ENCODE results near the gene SLC45A1.

Gene SLC45A1

GRCh38 chr1:8355439-8356255 lies 37.7 kb downstream of the SLC45A1 start:
- Histone ChIP-seq H3K4me2 (ENCODE audit: low read depth, low read length, poor library complexity, severe bottlenecking) (no peak overlapping the region), H3K27me3 (ENCODE audit: insufficient read depth, low read length, poor library complexity, severe bottlenecking) (no peaks in the 10 kb centered on the region), H3K36me3 (ENCODE audit: insufficient read depth, low read length) (peaks cover 71% of the 10 kb centered on the region; the same call in 1 of the 2 replicates), H3F3A (ENCODE audit: low read depth) (no peaks in the 10 kb centered on the region), H3K4me1 (ENCODE audit: insufficient read depth, low read length, poor library complexity, severe bottlenecking) (no peaks in the 10 kb centered on the region), H2AFZ (ENCODE audit: low read length) (no peak overlapping the region), H3K79me2 (ENCODE audit: insufficient read depth, low read length) (no peaks in the 10 kb centered on the region), H4K20me1 (ENCODE audit: insufficient read depth, low read length, poor library complexity, severe bottlenecking) (no peaks in the 10 kb centered on the region), H3K9me2 (replicated peaks; ENCODE audit: low read depth, low read length) (no peaks in the 10 kb centered on the region), H3K9me3 (ENCODE audit: insufficient read depth, low read depth, low read length) (no peaks in the 10 kb centered on the region), H3K4me3 (ENCODE audit: low read length, poor library complexity, severe bottlenecking) (no peak overlapping the region), H3K9ac (ENCODE audit: low read depth, low read length, poor library complexity, severe bottlenecking) (no peak overlapping the region)
- TF ChIP-seq CTCF (conservative IDR thresholded peaks at IDR 0.05; ENCODE audit: low read length) (no peak), EZH2phosphoT487 (IDR thresholded peaks at IDR 0.05; ENCODE audit: borderline replicate concordance) (no peak)

- Histone ChIP-seq H3K9me3 (ENCODE audit: insufficient read depth, low read depth, low read length) (no peaks in the 10 kb centered on the region), H3K4me3 (ENCODE audit: low read length, poor library complexity, severe bottlenecking) (no peak overlapping the region)
- TF ChIP-seq CTCF (conservative IDR thresholded peaks at IDR 0.05; ENCODE audit: low read length), result no peak
- no peak for TF ChIP-seq EZH2phosphoT487 (IDR thresholded peaks at IDR 0.05; ENCODE audit: borderline replicate concordance)
Observed at GRCh38 chr1:8356256-8357209, 38.6 kb downstream of the SLC45A1 start.

GRCh38 chr1:8357329-8358101 lies 39.6 kb downstream of the SLC45A1 start:
- TF ChIP-seq EZH2phosphoT487 (IDR thresholded peaks at IDR 0.05; ENCODE audit: borderline replicate concordance) (no peak), CTCF (conservative IDR thresholded peaks at IDR 0.05; ENCODE audit: low read length) (no peak)
- H3K9me3 ChIP-seq (ENCODE audit: insufficient read depth, low read depth, low read length), result no peaks in the 10 kb centered on the region
- no peak overlapping the region for H3K4me3 ChIP-seq (ENCODE audit: low read length, poor library complexity, severe bottlenecking)
- no peaks in the 10 kb centered on the region for H3K9me2 ChIP-seq (replicated peaks; ENCODE audit: low read depth, low read length)
- H3K36me3 ChIP-seq (ENCODE audit: insufficient read depth, low read length), result peaks cover 87% of the 10 kb centered on the region; the same call in 1 of the 2 replicates
- no peaks in the 10 kb centered on the region for H3K4me1 ChIP-seq (ENCODE audit: insufficient read depth, low read length, poor library complexity, severe bottlenecking)
- H3K27me3 ChIP-seq (ENCODE audit: insufficient read depth, low read length, poor library complexity, severe bottlenecking), result no peaks in the 10 kb centered on the region
- no peak overlapping the region for H2AFZ ChIP-seq (ENCODE audit: low read length)
- H3F3A ChIP-seq (ENCODE audit: low read depth), result no peaks in the 10 kb centered on the region
- no peaks in the 10 kb centered on the region for H3K79me2 ChIP-seq (ENCODE audit: insufficient read depth, low read length)
- H4K20me1 ChIP-seq (ENCODE audit: insufficient read depth, low read length, poor library complexity, severe bottlenecking), result no peaks in the 10 kb centered on the region
- H3K4me2 ChIP-seq (ENCODE audit: low read depth, low read length, poor library complexity, severe bottlenecking), result no peak overlapping the region
- H3K9ac ChIP-seq (ENCODE audit: low read depth, low read length, poor library complexity, severe bottlenecking), result no peak overlapping the region

More at GRCh38 chr1:8356256-8357209, 38.6 kb downstream of the SLC45A1 start:
- Histone ChIP-seq H3K4me1 (ENCODE audit: insufficient read depth, low read length, poor library complexity, severe bottlenecking) (no peaks in the 10 kb centered on the region), H3K4me2 (ENCODE audit: low read depth, low read length, poor library complexity, severe bottlenecking) (no peak overlapping the region), H4K20me1 (ENCODE audit: insufficient read depth, low read length, poor library complexity, severe bottlenecking) (no peaks in the 10 kb centered on the region), H3F3A (ENCODE audit: low read depth) (no peaks in the 10 kb centered on the region), H3K79me2 (ENCODE audit: insufficient read depth, low read length) (no peaks in the 10 kb centered on the region), H3K36me3 (ENCODE audit: insufficient read depth, low read length) (peaks cover 80% of the 10 kb centered on the region; the same call in 1 of the 2 replicates), H2AFZ (ENCODE audit: low read length) (no peak overlapping the region), H3K9ac (ENCODE audit: low read depth, low read length, poor library complexity, severe bottlenecking) (no peak overlapping the region), H3K9me2 (replicated peaks; ENCODE audit: low read depth, low read length) (no peaks in the 10 kb centered on the region), H3K27me3 (ENCODE audit: insufficient read depth, low read length, poor library complexity, severe bottlenecking) (no peaks in the 10 kb centered on the region)

Measured in Loucy (cell line).